GM18858 (cell line): Measurements from ENCODE around the gene LRRC8B.

Source experiments
- ATAC-seq: cut with Tn5 transposase; IDR thresholded peaks from one replicate; pipeline ENCODE4 v1.9.1; 2021; ENCODE audit not compliant: unreplicated experiment

LRRC8B gene

DNA sequence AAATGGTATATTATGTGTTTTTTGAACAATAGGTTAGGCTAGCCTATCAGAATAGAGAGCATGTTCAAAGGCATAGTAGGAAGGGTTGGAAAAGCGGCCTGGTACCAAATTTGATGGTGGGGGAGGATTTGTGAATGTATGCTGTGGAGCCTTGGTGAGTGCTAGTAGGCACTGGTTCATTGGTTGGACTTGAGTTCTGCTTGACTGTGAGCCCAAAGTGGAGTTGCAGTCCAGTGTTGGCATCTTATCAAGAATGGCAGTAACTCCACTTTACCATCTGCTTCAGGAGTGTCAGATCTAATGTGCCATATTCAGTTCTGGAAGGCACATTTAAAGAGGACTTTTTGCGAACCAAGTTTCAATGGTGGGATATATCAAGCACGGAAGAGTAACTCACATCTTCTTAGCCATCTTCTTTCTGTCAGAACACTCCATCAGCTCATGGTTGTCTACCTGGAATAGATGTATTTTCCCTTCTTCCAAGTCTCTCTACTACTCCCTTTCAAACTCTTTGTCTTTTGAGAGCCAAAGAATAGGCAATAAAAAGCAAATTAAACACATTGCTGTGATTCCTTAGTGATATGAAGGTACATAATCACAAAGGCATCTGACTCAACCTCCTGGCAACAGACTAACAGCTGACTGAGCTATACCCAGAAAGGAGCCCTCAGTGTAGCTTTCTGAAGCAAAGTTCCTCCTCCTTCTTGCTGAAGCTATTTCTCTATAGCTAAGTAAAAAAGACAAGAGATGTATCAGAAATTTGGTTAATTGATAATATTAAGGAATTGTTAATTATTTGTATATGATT, 21.7 kb downstream of the LRRC8B start:
- no peak for ATAC-seq

- ATAC-seq, result no peak
These were observed 22.4 kb downstream of the LRRC8B start for GRCh38 chr1:89546934-89547562.

GRCh38 chr1:89547563-89548116, 23.0 kb downstream of the LRRC8B start:
- ATAC-seq, result no peak

DNA sequence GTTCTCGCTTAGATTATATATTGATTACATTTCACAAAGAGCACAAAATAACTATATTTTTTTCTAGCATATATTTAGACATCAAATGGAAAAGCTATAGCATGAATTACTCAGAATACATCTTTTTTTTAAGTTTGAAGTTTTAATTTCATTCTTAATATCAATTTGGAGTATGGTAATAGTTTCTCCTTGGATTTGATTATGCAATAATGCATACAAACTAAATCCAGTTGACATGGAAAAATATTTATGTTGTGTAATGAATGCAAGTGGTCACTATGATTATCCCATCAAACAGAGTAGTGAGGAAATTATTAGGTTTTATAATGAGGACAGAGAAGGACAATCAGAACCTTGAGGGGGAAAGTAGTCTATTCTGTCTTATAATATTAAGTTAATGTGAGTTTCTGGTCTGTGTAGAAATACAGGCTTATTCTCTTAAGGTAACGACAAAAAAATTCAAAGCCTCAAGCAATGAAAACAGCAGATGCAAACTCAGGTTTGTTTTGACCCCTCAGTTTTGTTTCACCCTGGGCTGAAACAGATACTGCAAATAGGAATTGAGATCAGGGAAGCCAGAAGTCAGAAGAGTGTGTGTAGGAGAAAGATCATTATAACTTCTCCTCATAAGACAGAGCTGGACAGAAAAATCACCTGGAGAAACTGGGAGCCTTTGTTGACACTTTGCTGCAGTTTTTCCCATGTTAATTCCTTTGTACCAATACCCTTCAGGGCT, 23.7 kb downstream of the LRRC8B start:
- no peak for ATAC-seq

DNA sequence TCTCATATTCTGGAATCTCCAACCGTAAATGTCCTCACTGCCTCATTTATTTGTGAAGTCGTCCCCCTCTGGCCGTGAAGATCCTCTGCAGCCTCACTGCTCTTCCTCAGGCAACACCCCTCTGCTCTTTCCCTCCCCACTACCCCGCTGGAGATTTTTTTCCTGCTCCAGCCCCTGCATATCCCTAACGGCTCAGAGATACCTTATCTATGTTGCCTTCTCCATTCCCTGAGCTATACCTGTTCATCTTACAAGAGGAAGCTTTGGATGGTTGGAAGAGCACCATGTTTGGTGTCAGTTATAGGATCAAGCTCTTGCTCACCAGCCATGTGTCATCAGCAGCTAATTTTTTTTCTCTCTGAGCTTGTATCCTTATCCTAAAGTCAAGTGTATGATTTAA, 26.4 kb downstream of the LRRC8B start:
- ATAC-seq, result no peak

- peak; percentile 77 for ATAC-seq
These were observed 27.9 kb downstream of the LRRC8B start for GRCh38 chr1:89552471-89553081.

DNA sequence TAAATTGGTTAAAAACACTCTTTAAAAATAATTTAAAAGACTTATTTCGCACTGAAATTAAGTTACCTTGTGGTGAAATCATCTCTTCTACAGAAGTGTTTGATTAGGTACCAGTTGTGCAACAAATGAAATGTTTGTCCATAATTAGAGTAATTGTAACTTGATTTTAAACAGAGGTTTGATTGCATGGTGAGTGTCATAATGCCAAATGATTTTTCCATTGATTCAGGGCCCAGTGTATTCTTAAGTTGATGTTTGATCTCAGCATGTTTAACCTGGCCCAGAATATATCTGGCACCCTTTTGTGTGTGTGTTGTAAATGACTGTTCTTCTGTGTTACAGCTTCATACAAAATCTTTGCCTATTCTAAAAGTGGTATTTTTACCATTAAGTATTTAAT, 28.5 kb downstream of the LRRC8B start:
- ATAC-seq, result no peak

GRCh38 chr1:89555550-89555949, 30.9 kb downstream of the LRRC8B start:
- no peak for ATAC-seq

GRCh38 chr1:89556726-89557444, 32.3 kb downstream of the LRRC8B start:
- ATAC-seq, result no peak

- no peak for ATAC-seq
These were observed 32.8 kb downstream of the LRRC8B start for GRCh38 chr1:89557445-89557825.

- ATAC-seq, result no peak
These were observed 33.3 kb downstream of the LRRC8B start for GRCh38 chr1:89557956-89558355.

- no peak for ATAC-seq
These were observed 39.5 kb downstream of the LRRC8B start for GRCh38 chr1:89563957-89564604.

- ATAC-seq, result no peak
These were observed 40.9 kb downstream of the LRRC8B start for GRCh38 chr1:89565521-89565920.

DNA sequence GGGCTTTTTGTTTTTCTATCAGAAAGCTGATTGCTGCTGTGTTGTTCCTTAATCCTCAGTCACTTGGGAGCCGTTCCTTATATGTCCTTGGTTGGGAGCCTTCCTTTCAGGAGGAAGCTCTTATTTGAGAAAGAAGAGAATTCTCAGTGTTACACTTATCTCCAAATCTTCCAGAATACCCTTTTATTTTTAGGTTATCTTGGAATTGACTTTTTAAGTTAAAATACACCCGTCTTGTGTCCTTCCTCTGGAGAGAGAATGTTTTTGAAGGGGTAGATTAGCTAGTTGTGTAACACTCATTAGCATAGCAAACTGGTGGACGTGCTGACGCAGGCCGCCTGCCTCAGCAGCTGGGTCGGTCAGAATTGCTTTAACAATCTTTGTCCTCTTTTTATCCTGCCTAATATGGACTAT, 42.1 kb downstream of the LRRC8B start:
- ATAC-seq, result no peak

GRCh38 chr1:89567797-89568196, 43.2 kb downstream of the LRRC8B start:
- ATAC-seq, result no peak

- ATAC-seq, result no peak
These were observed 48.8 kb downstream of the LRRC8B start for GRCh38 chr1:89573410-89573809.

DNA sequence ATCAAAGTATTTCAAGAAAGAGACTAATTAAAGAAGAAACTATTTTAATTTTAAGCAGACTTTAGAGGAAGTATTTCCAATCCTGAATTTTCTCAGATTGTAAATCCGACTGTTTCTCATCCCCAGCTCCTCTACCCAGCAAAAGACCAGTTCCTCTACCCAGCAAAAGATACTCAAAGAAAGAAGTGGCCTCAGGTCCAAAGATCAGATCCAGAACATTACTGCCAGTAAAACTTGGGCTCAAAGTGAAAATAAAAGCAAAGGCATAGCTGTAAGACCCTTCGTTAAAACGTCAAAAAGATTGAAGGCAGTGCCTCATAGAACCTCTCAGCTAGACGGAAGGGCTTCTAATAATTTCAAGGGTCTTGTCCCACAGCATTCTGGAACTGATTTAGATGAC, 50.0 kb downstream of the LRRC8B start:
- no peak for ATAC-seq

- no peak for ATAC-seq
These were observed 50.6 kb downstream of the LRRC8B start for GRCh38 chr1:89575207-89575606.

- no peak for ATAC-seq
These were observed 51.4 kb downstream of the LRRC8B start for GRCh38 chr1:89576013-89576412.

DNA sequence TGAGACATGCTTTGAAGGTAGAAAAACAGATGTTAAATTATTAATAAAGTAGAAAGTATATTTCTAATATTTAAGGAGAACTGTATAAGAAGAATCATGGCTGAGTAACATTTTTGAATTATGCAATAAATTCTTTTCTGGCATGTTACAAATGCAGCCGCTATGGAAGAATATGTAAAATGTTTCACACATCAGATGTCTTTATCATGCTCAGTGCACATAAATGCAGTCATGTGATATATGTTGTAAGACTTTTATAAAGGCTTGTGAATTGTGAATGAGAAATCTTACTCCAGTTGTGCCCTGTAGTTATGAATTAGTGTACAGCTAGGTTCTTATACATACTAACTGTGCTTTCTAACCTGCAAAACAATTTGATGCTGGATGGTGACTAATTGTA, 53.5 kb downstream of the LRRC8B start:
- no peak for ATAC-seq
